Neutrophil (primary cell): ENCODE data around the gene COL13A1.

Experiments
- H3K27ac ChIP-seq: fragments of 200-600 bp; sonication (generic); 2 replicates; pipeline ENCODE4 v1.5.1; 2016; ENCODE audit warnings: mild to moderate bottlenecking, moderate library complexity
- H3K27me3 ChIP-seq: fragments of 200-600 bp; sonication (generic); 2 replicates; pipeline ENCODE4 v1.6.0; 2016; ENCODE audit warnings: mild to moderate bottlenecking
- H3K36me3 ChIP-seq: fragments of 200-600 bp; sonication (generic); 2 replicates; pipeline ENCODE4 v1.5.1; 2017
- H3K4me1 ChIP-seq, 2 experiments: fragments of 200-600 bp in 1 of 2; sonication (generic) in 1 of 2; 1 replicate in 1 of 2; 2 replicates in 1 of 2; pipeline versions ENCODE4 v1.5.1 to v1.6.1; 2013 to 2016; ENCODE audit warnings: low read depth in 1 of 2, low read length in 1 of 2, mild to moderate bottlenecking in 1 of 2, moderate library complexity in 1 of 2; ENCODE audit not compliant: control insufficient read depth in 1 of 2, insufficient read depth in 1 of 2
- H3K4me3 ChIP-seq, 2 experiments: fragments of 200-600 bp in 1 of 2; sonication (generic) in 1 of 2; 1 replicate in 1 of 2; 2 replicates in 1 of 2; pipeline ENCODE4 v1.5.1; 2013 to 2016; ENCODE audit warnings: low read depth in 1 of 2, low read length in 1 of 2, mild to moderate bottlenecking in 1 of 2, moderate library complexity in 1 of 2
- H3K9me3 ChIP-seq: fragments of 200-600 bp; sonication (generic); 2 replicates; pipeline ENCODE4 v1.5.1; 2016
- CTCF ChIP-seq: fragments of 200-600 bp; sonication (generic); IDR thresholded peaks from 2 replicates; pipeline ENCODE4 v1.5.1; 2016; ENCODE audit warnings: antibody characterized with exemption

COL13A1 gene

DNA sequence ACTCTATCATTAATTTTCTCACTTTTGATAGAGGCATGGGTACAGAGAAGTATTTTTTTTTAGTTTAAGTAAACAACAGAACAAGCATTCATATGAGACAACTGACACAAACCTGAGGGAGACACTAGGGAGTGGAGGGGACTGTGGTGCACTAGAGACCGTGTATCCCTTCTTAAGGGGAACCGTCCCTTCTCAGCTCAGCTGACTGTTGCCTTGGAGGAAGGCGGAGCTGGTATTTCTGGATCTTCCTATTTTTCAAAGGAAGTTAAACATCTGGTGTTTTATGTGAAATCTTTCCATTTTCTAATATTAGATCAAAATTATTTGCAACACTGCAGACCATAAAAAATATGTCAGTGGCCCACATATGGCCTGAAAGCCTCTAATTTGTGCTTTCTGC is 137.4 kb downstream of the COL13A1 start:
- Histone ChIP-seq H3K27ac (no peak overlapping the region), H3K36me3 (no peaks in the 10 kb centered on the region), H3K27me3 (peaks cover 11% of the 10 kb centered on the region), H3K9me3 (no peaks in the 10 kb centered on the region), H3K4me1 (no peaks in the 10 kb centered on the region), H3K4me3 (no peak overlapping the region)
- TF ChIP-seq CTCF, result no peak

DNA sequence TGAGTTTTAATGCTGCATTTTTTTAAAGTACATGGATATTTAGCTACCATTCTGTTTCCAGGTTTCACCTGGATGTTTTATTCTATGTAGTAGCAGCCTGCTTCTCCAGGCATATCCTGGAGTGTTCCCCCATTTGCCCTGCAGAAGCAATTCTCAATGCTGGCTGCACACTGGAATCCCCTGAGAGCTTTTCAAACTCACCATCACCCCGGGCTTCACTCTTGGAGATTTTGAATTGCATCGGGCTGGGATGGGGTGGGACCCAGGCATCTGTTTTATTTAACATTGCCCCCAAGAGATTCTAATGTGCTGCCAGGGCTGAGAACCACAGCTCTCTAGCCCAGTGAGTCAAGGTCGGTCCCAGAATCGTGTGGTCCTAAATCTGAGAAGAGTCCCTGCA is 137.8 kb downstream of the COL13A1 start:
- Histone ChIP-seq H3K36me3 (no peaks in the 10 kb centered on the region), H3K27me3 (peaks cover 11% of the 10 kb centered on the region), H3K4me3 (no peak overlapping the region), H3K27ac (no peak overlapping the region), H3K9me3 (no peaks in the 10 kb centered on the region), H3K4me1 (no peaks in the 10 kb centered on the region)
- TF ChIP-seq CTCF, result no peak

DNA sequence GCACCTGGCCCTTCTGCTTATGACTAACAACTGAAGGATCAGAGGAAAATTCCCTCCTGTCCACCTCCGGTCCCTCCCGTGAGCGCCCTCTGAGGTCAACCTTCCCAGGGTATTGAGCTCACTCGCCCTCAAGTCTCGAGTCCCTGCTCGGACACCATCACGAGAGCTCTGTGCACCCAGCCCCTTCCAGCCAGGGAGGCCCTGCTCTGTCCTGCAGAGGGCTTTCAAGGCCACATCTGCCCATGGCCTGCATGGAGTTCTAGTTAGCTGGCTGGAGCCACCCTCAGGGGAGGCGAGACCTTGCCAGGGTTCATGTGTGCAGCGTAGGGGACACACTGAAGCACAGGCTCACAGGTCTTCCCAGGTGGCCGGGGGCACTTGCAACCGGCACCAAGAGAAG is 140.0 kb downstream of the COL13A1 start:
- no peaks in the 10 kb centered on the region for H3K9me3 ChIP-seq
- no peaks in the 10 kb centered on the region for H3K36me3 ChIP-seq
- peaks cover 11% of the 10 kb centered on the region for H3K27me3 ChIP-seq
- no peak overlapping the region for H3K27ac ChIP-seq
- H3K4me1 ChIP-seq, result no peaks in the 10 kb centered on the region
- no peak overlapping the region for H3K4me3 ChIP-seq
- no peak for TF ChIP-seq CTCF

DNA sequence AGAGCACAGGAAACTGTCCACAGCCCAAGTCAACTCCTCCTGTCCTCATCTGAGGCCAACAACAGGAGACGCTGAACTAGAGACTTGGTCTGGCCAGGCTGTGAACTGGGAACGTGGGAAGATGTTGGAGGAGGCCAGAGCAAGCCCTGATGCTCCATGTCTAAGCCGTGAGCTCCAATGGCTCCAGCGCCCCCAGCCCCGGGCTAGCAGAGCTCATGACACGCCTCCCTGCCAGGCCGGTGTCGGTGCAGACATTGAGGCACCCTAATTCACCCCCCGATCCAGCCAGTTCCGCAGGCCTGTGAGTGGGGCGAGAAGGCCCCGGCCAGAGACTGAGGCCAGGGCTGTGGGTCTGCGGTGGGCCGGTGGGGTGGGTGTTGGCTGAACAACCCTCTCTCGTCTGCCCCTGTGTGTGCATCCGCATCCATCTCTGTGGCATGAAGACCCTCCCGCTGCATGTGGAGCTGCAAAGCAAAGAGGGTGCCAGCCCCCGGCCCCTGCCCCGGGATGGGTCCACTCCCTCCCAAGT is 141.7 kb downstream of the COL13A1 start:
- no peak for TF ChIP-seq CTCF

DNA sequence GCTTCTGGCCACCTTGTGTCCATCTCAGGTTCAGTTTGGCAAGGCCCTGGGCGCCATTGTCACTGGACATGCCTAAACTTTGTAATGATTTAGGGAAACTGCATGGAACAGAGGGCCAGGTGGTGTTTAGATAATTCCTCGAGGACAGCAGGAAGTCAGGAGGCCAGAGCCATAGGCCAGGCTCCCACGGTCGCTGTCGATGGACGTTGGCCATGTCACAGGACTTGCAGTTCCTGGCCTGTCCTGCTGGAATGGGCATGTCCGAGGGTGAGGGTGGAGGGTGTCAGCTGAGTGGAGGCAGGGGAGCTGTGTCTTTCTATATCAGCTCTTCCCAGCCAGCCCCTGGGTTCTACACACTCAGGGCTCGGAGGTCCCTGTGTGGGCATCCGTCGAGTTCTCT is 143.1 kb downstream of the COL13A1 start:
- Histone ChIP-seq H3K27ac (no peak overlapping the region), H3K36me3 (no peaks in the 10 kb centered on the region), H3K27me3 (peaks cover 3% of the 10 kb centered on the region), H3K9me3 (no peaks in the 10 kb centered on the region), H3K4me1 (no peaks in the 10 kb centered on the region), H3K4me3 (no peak overlapping the region)
- no peak for TF ChIP-seq CTCF

More for the DNA sequence above, 141.7 kb downstream of the COL13A1 start:
- peaks cover 1% of the 10 kb centered on the region for H3K27me3 ChIP-seq
- no peaks in the 10 kb centered on the region for H3K4me1 ChIP-seq
- H3K9me3 ChIP-seq, result no peaks in the 10 kb centered on the region
- H3K4me3 ChIP-seq, result no peak overlapping the region
- no peaks in the 10 kb centered on the region for H3K36me3 ChIP-seq
- no peak overlapping the region for H3K27ac ChIP-seq

DNA sequence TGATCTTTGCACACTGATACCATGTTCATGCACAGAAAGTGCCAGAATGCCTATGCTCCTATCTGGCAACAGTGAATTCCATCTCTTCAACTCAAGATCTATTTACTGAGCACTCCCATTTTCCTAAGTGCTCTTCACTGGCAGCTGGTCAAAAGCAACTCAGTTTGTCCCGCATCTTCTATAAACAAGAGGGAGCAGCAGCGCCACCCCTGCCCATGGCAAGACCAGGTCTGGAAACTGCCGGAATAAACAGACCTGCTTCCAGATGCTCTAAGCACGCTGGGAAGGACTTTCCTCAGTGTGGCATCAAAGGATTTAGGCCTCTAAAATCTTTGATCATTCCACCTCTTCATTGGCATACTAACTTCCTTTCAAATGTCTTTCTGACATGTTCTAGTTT is 146.6 kb downstream of the COL13A1 start:
- TF ChIP-seq CTCF, result no peak
- Histone ChIP-seq H3K4me3 (no peak overlapping the region), H3K9me3 (no peaks in the 10 kb centered on the region), H3K27ac (no peak overlapping the region), H3K4me1 (no peaks in the 10 kb centered on the region), H3K27me3 (peaks cover 12% of the 10 kb centered on the region), H3K36me3 (no peaks in the 10 kb centered on the region)
